HCT116 (cell line): ENCODE data around the gene WWOX. TPM values are rescaled to one million over a fixed set of nuclear protein-coding genes. Genes with fewer than 3 reads are reported as not detected.

ENCODE experiments used
- ATAC-seq: fragments of 200-7000 bp; cut with Tn5 transposase; 2 replicates; pipeline ENCODE4 v1.9.1; 2020; ENCODE audit warnings: mild to moderate bottlenecking, moderate library complexity
- BruUV-seq: library from RNA; stranded (reverse); fragments of 400-500 nt; replicated peaks from 2 replicates; lab custom pipeline; 2021; lab: Mats Ljungman, UMichigan
- CTCF ChIA-PET: fragments of 300-600 bp; sonication (Branson Sonifier 250); formaldehyde crosslinking; loops from one replicate; lab custom pipeline; 2021; ENCODE audit warnings: antibody characterized with exemption; lab: Charles Lee
- POLR2A ChIA-PET: fragments of 300-600, 350-600 bp; sonication (Branson Sonifier 250); formaldehyde crosslinking; loops from one replicate; lab custom pipeline; 2021; ENCODE audit warnings: antibody characterized with exemption; lab: Charles Lee
- RAD21 ChIA-PET, 2 experiments: fragments of 300-600 bp; sonication (Branson Sonifier 250); formaldehyde crosslinking; loops; one replicate each; lab custom pipeline; 2023; ENCODE audit warnings: low total read pairs in 2 of 2; ENCODE audit not compliant: uncharacterized antibody in 2 of 2, unreplicated experiment in 2 of 2, low non-redundant PET in 1 of 2; lab: Charles Lee
- DNase-seq: peaks from one replicate; pipeline ENCODE4 v3.0.0-alpha.2; 2010; ENCODE audit warnings: low read depth, low spot score
- H2AFZ ChIP-seq: fragments of 200-600 bp; shearing (Covaris generic), sonication (generic); 2 replicates; pipeline ENCODE4 v1.6.1; 2017; ENCODE audit warnings: low read depth, mixed run types, mixed read lengths, antibody characterized with exemption, low read length; ENCODE audit not compliant: poor library complexity, severe bottlenecking
- H3K27ac ChIP-seq: 2 replicates; pipeline ENCODE4 v1.5.1; 2012; ENCODE audit warnings: low read depth, low read length
- H3K27me3 ChIP-seq: fragments of 200-600 bp; sonication (generic); 2 replicates; pipeline ENCODE4 v1.6.1; 2016; ENCODE audit warnings: mixed run types, low read length, mixed read lengths; ENCODE audit not compliant: insufficient read depth
- H3K36me3 ChIP-seq, 2 experiments: fragments of 200-500 bp in 1 of 2; fragments of 200-600 bp in 1 of 2; sonication (Bioruptor generic) in 1 of 2; sonication (generic) in 1 of 2; 2 replicates each; pipeline versions ENCODE4 v1.5.1 to v1.6.1; 2014 to 2016; ENCODE audit warnings: low read length in 2 of 2, inconsistent platforms in 1 of 2, mixed read lengths in 1 of 2, mixed run types in 1 of 2; ENCODE audit not compliant: insufficient read depth in 2 of 2, control insufficient read depth in 1 of 2
- H3K4me1 ChIP-seq, 2 experiments: fragments of 200-600 bp in 1 of 2; sonication (generic) in 1 of 2; 2 replicates each; pipeline versions ENCODE4 v1.5.1 to v1.6.1; 2012 to 2017; ENCODE audit warnings: low read length in 2 of 2, inconsistent platforms in 1 of 2, mild to moderate bottlenecking in 1 of 2, mixed read lengths in 1 of 2, mixed run types in 1 of 2, moderate library complexity in 1 of 2; ENCODE audit not compliant: insufficient read depth in 2 of 2, control insufficient read depth in 1 of 2
- H3K4me2 ChIP-seq: fragments of 200-600 bp; sonication (generic); 2 replicates; pipeline ENCODE4 v1.6.1; 2017; ENCODE audit warnings: mixed run types, low read length, mixed read lengths
- H3K4me3 ChIP-seq, 2 experiments: fragments of 200-600 bp in 1 of 2; sonication (generic) in 1 of 2; replicated peaks in 1 of 2; 2 replicates each; pipeline ENCODE4 v1.5.1; 2011 to 2016; ENCODE audit warnings: low read length in 2 of 2, control low read depth in 1 of 2, low read depth in 1 of 2, mild to moderate bottlenecking in 1 of 2, mixed read lengths in 1 of 2, mixed run types in 1 of 2
- H3K79me2 ChIP-seq: fragments of 200-600 bp; sonication (generic); 2 replicates; pipeline ENCODE4 v1.6.1; 2017; ENCODE audit warnings: mild to moderate bottlenecking, mixed run types, low read length, moderate library complexity, mixed read lengths; ENCODE audit not compliant: insufficient read depth
- H3K9ac ChIP-seq: fragments of 200-600 bp; sonication (generic); 2 replicates; pipeline ENCODE4 v1.6.1; 2016; ENCODE audit warnings: low read length, mixed read lengths
- H3K9me2 ChIP-seq: fragments of 200-600 bp; sonication (generic), shearing (Covaris generic); 2 replicates; pipeline ENCODE4 v1.6.1; 2017; ENCODE audit warnings: mixed run types, mild to moderate bottlenecking, moderate library complexity; ENCODE audit not compliant: insufficient read depth
- H3K9me3 ChIP-seq, 2 experiments: fragments of 200-500 bp in 1 of 2; fragments of 200-600 bp in 1 of 2; sonication (Bioruptor generic) in 1 of 2; sonication (generic) in 1 of 2; 2 replicates each; pipeline ENCODE4 v1.6.1; 2014 to 2017; ENCODE audit warnings: low read length in 2 of 2, mixed read lengths in 2 of 2, inconsistent platforms in 1 of 2, low read depth in 1 of 2, mild to moderate bottlenecking in 1 of 2, mixed run types in 1 of 2, moderate library complexity in 1 of 2; ENCODE audit not compliant: control insufficient read depth in 1 of 2, insufficient read depth in 1 of 2
- H4K20me1 ChIP-seq: fragments of 200-600 bp; sonication (generic), shearing (Covaris generic); 2 replicates; pipeline ENCODE4 v1.6.1; 2017; ENCODE audit warnings: mixed run types, mild to moderate bottlenecking, moderate library complexity; ENCODE audit not compliant: insufficient read depth
- ATF3 ChIP-seq: IDR thresholded peaks from 2 replicates; pipeline ENCODE4 v1.6.1; 2012
- EGR1 ChIP-seq: IDR thresholded peaks from 2 replicates; pipeline ENCODE4 v1.6.1; 2012; ENCODE audit warnings: low read depth
- EZH2 ChIP-seq: fragments of 200-600 bp; sonication (generic); IDR thresholded peaks from 2 replicates; pipeline ENCODE4 v1.6.1; 2017; ENCODE audit warnings: antibody characterized with exemption, mixed run types
- FOSL1 ChIP-seq: IDR thresholded peaks from 2 replicates; pipeline ENCODE4 v1.6.1; 2012; ENCODE audit warnings: low read depth
- JUND ChIP-seq: IDR thresholded peaks from 2 replicates; pipeline ENCODE4 v1.6.1; 2012
- MAX ChIP-seq: IDR thresholded peaks from 2 replicates; pipeline ENCODE4 v1.6.1; 2012
- POLR2A ChIP-seq: IDR thresholded peaks from 2 replicates; pipeline ENCODE4 v1.7.0; 2011; ENCODE audit warnings: borderline replicate concordance; ENCODE audit not compliant: insufficient read depth, insufficient read length; ENCODE audit errors: extremely low read depth
- REST ChIP-seq: IDR thresholded peaks from 2 replicates; pipeline ENCODE4 v1.6.1; 2012; ENCODE audit warnings: low read depth
- YY1 ChIP-seq: IDR thresholded peaks from 2 replicates; pipeline ENCODE4 v1.6.1; 2011; ENCODE audit warnings: low read length, low read depth, moderate library complexity, mild to moderate bottlenecking; ENCODE audit not compliant: insufficient replicate concordance; ENCODE audit errors: extremely low read depth
- ZFX ChIP-seq: fragments of 450-650 bp; IDR thresholded peaks from 2 replicates; pipeline ENCODE4 v1.6.1; 2017
- ZNF274 ChIP-seq: fragments of 200-500 bp; sonication (Bioruptor generic); IDR thresholded peaks from 2 replicates; pipeline ENCODE4 v1.6.1; 2014; ENCODE audit warnings: mild to moderate bottlenecking, low read depth, low read length, inconsistent platforms
- intact Hi-C: fragments of 100-400 bp; cut with micrococcal nuclease; formaldehyde crosslinking; loops from 2 replicates; pipeline ENCODE4 v1.10.0; 2022
- total RNA-seq: library from RNA; stranded (reverse); gene quantifications from one replicate; pipeline ENCODE4 v1.2.1, GENCODE V29; 2021; ENCODE audit not compliant: unreplicated experiment

The WWOX gene
- total RNA-seq, 1 experiment from 2014 or later, result 13.7 TPM

DNA sequence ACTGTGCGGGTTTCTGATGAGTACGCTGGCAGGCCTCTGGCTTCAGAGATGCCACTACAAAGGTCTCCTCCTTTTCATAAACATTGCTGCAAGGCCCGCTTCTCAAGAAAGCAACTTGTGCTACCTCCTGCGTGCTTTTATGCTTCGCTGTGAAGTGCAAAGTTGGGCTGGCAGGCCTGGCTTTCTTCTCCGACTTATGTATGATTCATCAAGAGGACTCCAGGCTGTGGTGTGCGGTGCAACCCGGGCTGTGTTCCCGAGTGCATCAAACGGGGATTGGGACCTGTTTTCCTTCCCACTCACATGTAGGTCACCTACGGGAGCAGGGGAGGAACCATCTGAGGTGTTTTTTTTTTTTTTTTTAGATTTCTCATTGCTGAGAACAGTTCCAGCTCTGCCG lies 534.1 kb downstream of the WWOX start:
- ChIA-PET POLR2A (no interaction called here), RAD21 (no interaction called here), CTCF (no interaction called here)
- Histone ChIP-seq H2AFZ (no peak overlapping the region), H3K4me2 (no peak overlapping the region), H3K79me2 (no peaks in the 10 kb centered on the region), H4K20me1 (no peaks in the 10 kb centered on the region), H3K9me3 (no peaks in the 10 kb centered on the region), H3K9me2 (no peaks in the 10 kb centered on the region), H3K4me1 (no peaks in the 10 kb centered on the region), H3K27me3 (no peaks in the 10 kb centered on the region), H3K4me3 (no peak overlapping the region), H3K36me3 (no peaks in the 10 kb centered on the region), H3K27ac (no peak overlapping the region), H3K9ac (no peak overlapping the region)
- ATAC-seq (no peak), DNase-seq (no peak)
- intact Hi-C loops, result no loop called here
- TF ChIP-seq REST (no peak), EGR1 (no peak), FOSL1 (no peak)
- no TSS peak for BruUV-seq

DNA sequence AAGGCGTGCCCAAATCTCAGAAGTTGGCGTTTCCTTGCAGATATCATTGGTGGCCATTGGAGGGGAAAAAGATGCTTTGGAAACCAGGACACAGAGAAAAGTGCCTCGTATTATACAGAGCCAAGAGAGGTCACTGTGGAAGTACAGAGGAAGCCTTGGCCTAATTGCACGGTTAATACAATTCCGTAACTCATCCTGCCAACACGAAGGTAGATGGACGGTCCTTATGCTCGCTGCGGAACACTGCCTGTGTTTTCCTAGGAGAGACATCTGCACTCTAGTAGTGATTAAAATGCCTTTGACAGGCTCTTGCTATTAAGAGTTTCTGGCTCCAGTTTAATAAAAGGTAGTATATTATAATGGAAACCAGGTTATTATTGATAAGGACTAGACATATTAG lies 536.4 kb downstream of the WWOX start:
- DNase-seq (no peak), ATAC-seq (no peak)
- H3K4me2 ChIP-seq, result no peak overlapping the region
- H3K79me2 ChIP-seq, result no peaks in the 10 kb centered on the region
- intact Hi-C loops, result no loop called here
- ChIA-PET RAD21 (no interaction called here), CTCF (no interaction called here), POLR2A (no interaction called here)
- no peak overlapping the region for H3K4me3 ChIP-seq
- H3K36me3 ChIP-seq, result no peaks in the 10 kb centered on the region
- no peak overlapping the region for H3K27ac ChIP-seq
- TF ChIP-seq YY1, result no peak
- no peak for TF ChIP-seq JUND
- TF ChIP-seq ATF3, result no peak
- TF ChIP-seq MAX, result no peak
- TF ChIP-seq ZNF274, result no peak
- no peak for TF ChIP-seq POLR2A
- TF ChIP-seq ZFX, result no peak
- TF ChIP-seq EZH2, result no peak
- H3K4me1 ChIP-seq, result no peaks in the 10 kb centered on the region
- H4K20me1 ChIP-seq, result no peaks in the 10 kb centered on the region
- no peak overlapping the region for H3K9ac ChIP-seq
- no peaks in the 10 kb centered on the region for H3K27me3 ChIP-seq
- H2AFZ ChIP-seq, result no peak overlapping the region
- BruUV-seq, result no TSS peak
- H3K9me2 ChIP-seq, result no peaks in the 10 kb centered on the region
- no peaks in the 10 kb centered on the region for H3K9me3 ChIP-seq
